GM21390 (cell line): ENCODE data around the gene ABCA3.

Experiments
- ATAC-seq: cut with Tn5 transposase; IDR thresholded peaks from one replicate; pipeline ENCODE4 v1.9.1; 2021; ENCODE audit not compliant: unreplicated experiment

The ABCA3 gene

DNA sequence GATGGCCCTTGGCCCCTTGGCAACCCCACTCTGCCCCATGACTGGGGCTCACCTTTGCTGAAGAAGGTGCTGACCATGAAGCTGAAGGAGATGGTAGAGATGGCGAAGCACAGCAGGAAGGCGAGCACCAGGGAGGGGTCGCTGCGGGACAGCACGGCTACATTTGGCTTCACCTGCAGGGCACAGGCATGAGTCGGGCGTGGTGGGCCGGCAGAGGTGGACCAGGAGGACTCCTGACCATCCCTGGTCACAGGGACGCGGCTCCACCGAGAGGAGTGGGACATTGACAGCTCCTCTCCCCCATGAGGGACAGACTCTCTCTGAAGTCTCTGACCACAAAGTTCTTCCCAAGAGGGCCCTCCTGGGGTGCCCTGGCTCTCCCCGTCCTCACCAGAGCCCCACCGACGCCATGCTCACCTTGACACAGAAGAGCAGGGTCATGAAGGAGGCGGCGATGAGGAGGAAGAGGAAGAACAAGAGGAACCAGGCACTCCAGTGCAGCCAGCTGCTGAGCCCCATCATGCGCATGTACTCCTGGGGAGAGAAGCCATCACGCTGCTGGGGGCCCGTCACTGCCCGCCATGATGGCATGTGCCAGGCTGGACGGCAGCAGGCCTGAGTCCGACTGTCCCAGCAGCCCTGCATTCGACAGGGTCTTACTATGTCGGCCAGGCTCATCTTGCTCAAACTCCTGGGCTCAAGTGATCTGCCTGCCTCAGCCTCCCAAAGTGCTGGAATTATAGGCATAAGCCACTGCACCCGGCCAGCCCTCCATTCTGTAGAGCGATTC lies 23.1 kb downstream of the ABCA3 start:
- ATAC-seq: no peak

DNA sequence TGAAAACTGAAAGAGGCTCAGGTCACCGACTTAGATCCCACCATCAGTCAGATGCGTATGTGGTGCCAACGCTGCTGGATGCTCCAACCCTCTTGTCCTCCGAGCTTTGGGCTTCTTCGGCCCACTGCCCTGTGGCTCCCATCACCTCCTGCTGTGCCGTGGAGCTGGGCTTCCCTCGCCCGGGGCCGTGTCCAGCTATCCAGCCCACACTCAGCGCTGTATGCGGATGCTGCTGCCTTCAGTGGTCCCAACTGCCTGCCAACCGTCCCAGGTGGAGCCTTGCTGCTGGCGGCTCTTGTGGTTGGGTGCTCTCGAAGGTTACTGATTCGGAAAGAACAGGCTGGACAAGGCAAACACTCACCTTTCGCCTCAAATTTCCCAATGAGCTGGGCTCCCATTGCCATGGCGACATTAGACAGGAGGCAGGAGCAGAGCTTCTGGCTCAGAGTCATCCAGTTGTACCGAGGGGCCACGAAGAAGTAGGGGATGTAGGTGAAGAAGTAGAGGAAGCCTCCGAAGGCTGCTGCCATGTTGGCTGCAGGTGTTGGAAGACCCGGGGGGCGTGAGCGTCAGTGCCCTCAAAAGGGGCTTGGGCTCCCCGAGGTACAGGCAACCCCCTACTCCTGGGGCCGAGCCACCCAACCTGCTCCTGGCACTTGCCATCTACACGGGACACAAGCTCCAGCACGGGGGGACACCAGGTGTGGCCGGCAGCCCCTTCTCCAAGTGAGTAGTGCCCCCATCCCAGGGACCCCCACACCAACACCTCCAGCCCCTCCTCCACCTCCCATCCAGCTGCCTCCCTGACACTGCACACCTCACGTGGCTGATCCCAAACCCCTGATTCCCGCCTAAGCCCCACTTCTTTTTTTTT lies 32.2 kb downstream of the ABCA3 start:
- ATAC-seq: no peak

DNA sequence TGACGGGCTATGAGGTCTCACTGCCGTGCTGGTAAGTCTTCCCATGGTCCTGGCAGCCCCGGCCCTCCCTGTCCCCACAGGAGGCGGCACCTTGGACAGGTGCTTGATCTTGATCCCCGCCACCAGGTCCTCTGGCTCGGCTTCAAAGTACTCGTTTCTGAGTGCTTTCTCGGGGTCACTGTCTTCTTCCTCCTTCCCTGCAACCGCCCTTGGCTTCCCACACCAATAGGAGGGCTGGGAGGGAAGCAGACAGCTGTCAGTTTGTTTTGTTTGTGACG lies 40.7 kb downstream of the ABCA3 start:
- ATAC-seq: no peak

DNA sequence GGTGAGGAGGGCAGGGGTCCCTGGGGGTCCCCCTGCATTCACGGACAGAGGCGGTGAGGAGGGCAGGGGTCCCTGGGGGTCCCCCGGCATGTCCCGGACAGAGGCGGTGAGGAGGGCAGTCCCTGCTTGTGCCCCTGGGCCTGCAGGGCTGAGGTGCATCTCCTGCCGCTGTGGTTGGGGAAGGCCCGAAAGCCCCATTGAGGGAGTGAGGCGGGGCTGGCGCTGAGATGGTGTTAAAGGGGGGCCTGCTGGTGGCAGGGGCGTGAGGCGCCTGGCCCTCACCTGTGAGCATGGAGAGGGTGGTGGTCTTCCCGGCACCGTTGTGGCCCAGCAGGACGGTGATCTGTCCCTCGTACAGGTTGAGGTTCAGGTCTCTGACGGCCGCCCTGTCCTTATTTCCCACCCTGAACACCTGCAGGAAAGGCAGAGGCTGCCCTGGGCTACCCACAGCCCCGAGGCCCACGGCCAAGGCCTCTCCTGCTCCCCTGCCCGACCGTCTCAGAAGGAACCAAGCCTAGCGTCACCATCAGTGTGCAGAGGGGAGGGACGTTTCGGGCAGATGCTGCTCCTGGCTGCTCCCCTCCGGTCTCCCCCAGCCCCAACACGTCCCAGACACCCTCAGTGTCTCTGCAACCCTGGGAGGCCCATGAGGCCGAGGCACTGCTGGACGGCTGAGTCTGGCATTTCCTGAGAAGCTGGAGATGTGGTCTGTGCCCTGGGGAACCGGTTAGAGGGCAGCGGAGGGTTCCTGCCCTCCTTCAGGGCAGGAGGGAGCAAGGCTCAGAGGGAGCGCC lies 41.2 kb downstream of the ABCA3 start:
- ATAC-seq: no peak

DNA sequence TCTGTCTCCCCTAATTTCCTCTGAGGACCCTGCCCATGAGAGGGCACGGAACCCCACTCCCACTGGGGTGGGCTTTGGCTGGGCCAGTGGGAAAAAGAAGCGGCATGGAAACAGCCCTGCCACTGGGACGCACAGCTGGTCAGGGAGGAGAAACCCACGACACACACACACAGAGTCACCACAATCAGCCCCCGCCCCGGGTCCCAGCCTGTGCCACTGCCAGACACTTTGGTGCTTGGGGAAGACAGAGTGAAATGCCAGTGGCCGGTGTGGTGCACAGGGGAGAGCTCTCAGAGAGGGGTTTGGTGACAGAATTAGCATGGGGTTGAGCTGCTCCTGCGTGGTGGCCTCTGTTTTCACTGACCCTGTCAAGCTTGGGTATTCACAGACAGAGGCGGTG lies 41.9 kb downstream of the ABCA3 start:
- ATAC-seq: no peak

DNA sequence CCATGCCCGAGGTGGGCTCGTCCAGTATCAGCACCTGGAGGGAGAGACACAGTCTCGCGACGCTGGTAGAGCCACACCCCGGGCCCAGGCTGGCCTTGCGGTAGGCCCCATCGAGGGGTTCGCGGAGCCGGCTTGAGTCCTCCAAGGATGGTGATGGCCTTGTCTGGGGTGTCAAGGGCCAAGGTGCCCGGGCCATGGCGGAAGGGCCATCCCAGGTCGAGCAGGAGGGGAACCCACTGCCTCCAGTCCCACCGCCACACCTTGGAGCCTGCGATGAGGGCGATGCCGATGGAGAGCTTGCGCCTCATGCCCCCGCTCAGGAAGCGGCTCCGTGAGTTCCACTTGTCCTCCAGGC lies 43.0 kb downstream of the ABCA3 start:
- no peak for ATAC-seq

DNA sequence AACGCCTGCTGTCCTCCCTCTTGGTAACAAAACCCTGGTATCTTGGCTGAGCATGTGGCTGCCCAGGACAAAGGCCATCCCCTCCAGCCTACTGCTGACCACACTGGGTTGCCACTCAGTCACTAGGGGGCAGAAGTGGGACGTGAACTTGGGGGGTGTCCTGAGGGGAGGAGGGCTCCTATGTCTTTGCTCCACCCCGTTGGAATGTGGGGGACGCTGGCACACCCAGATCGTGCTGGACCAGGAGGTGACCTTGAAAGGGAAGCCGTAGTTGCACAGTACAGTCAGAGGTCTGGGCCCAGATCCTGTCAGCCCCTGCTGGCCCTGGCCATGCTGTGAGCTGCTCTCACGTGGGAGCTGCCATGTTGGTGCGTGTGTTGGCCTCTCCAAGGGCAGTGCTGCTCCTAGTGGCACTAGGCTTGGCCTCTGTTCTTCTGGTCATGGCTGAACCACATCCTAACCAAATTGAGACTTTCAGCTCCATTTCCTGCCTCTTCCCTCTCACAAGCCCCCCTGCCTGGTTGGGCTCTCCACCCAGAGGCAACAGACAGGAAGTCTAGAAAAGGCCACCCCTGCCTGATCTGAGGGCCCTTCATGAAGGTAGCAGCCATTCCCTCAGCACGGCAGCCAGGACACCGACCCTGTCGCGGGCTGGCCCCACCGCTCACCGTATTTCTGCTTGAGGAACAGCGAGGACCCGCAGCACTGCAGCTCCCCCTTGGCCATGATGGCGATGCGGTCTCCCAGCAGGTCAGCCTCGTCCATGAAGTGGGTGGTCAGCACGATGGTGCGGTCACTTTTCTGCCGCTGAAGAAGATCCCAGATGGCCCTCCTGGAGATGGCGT lies 43.6 kb downstream of the ABCA3 start:
- ATAC-seq: no peak

DNA sequence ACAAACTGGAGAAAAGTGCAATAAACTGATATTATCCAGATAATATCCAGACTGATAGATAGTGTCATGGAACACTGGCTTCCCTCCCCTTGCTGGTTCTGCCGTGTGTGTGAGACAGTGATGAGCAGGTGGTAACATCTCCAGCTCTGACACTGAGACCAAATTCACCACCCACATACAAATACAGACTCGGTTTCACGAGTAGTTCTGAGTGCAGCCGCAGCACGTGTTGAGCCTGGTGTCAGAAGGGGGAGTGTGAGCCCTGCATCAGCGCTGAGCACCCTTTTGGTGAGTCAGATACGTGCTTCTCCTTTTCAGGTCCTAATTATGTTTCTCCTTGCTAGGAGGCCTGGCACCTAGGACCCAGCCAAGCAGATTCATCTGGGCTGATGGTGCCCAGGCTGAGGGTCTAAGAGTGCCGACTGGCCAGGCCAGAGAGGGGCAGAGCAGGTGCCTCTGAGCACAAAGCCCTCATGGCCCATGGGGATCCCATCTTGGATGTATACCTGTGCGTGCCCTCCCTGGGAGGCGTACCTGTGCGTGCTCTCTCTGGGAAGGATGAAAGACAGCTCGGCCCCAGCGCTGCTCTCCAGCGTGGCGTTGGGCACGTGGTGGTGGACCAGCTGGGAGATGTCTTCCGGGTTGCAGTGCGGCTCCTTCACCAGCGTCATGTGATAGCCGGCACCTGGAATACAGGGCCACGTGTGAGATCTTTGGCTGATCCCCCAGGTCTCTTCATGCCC lies 45.3 kb downstream of the ABCA3 start:
- ATAC-seq: peak; percentile 55

DNA sequence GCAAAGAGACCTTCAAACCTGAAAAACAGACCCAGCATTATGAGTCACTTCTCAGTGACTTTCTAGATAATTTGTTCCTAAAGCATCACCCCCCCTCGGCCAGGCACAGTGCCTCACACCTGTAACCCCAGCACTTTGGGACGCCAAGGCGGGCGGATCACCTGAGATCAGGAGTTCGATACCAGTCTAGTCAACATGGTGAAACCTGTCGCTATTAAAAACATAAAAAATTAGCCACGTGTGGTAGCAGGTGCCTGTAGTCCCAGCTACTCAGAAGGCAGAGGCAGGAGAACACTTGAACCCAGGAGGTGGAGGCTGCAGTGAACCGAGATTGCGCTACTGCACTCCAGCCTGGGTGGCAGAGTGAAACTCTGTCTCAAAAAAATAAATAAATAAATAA lies 48.3 kb downstream of the ABCA3 start:
- no peak for ATAC-seq

DNA sequence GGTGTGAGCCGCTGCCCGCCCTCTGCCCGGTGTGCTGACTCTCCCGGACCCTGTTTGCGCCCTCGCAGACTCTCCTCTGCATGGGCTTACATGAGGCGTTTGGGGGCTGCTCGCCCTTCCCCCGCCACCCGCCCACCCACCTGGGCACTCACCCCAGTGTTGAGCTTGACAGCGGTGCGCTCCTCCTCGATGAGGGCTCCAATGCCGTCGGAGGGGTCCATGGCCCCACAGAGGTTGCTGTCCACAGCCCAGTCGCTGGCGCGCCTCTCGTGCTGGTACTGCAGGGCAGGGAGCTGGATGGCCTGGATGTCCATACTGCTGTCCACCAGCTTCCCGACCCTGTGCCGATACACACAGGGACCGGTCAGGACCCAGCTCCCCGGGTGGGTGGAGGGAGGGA lies 51.2 kb downstream of the ABCA3 start:
- ATAC-seq: no peak

DNA sequence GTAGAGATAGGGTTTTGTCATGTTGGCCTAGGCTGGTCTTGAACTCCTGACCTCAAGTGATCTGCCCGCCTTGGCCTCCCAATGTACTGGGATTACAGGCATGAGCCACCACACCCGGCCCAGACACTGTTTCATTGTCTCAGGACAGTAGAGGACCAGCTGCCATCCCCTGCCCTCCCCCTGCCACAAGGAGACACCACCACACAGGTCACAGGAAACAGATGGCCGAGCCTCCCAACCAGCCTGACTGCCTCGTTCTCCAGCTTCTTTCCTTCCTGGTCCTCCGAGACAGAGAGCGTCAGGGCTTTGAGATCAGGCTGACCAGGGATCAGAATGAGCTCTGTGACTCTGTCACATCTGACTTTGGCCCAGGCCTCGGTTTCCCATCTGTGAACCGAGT lies 51.8 kb downstream of the ABCA3 start:
- no peak for ATAC-seq

DNA sequence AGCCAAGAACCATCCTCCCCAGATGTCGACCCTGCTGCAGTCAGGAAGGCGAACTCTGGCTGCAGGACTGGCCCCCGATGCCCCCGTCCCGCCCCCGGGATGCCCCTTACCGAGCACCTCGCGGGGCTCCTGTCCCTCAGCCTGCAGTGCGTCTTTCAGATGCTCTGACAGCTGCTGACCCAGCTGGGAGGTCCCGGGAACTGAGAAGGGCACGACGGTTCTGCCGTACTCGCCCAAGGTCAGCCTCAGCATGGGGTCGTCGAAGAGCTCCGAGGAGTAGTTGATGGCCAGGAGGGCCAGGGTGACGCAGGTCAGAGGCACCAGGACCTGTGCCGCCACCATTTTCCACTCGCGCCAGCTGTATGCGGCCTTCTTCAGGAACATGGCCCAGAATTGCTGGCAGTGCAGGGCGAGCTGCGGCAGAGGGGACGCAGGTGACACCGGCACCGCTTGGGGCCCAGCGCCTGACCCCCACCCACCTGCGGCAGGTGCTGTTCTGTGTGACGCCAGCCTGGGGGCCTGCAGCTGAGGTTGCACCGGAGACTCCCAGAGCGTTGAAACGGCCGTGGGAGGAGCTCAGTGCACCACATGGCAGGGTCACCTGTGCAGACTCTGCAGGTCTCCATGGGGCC lies 52.5 kb downstream of the ABCA3 start:
- ATAC-seq: no peak

DNA sequence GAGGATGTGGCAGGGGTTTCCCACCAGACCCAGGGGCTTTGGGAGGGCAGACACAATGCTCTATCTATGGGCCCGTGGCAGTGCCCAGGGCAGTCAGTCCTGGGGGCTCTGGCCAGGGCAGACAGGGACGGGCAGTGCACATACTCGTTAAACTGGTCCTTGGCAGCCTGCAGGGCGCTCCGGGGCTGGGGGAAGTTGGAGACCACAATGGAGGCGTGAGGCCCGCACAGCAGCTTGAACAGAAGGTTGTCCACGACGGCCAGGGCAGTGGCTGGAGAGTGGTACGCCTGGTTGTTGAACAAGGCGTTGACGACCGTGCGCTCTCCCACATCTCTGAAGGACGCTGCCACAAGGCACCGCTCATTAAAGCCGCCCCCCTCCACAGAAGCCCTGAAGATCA lies 54.0 kb downstream of the ABCA3 start:
- no peak for ATAC-seq

DNA sequence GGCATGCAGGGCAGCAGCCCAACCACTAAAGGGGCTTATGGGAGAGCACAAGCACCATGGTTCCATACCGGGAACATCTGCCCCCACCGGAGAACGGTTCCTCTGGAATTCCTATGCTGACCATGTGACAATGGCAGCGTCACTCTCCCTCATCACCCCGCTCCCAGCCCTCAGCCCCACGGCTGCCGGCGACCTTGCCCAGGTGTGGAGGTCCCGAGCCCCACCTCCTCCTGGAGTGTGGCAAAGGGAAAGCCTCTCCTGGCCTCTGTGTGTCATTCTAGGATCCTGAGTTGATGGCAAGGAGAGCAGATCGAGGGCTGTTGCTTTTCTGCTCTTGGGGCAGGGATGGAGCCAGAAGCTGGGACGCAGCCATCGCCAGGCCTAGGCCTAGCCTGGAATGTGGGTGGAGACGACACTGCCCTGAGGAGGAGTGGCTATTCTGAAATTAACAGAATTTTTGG lies 54.8 kb downstream of the ABCA3 start:
- ATAC-seq: no peak

DNA sequence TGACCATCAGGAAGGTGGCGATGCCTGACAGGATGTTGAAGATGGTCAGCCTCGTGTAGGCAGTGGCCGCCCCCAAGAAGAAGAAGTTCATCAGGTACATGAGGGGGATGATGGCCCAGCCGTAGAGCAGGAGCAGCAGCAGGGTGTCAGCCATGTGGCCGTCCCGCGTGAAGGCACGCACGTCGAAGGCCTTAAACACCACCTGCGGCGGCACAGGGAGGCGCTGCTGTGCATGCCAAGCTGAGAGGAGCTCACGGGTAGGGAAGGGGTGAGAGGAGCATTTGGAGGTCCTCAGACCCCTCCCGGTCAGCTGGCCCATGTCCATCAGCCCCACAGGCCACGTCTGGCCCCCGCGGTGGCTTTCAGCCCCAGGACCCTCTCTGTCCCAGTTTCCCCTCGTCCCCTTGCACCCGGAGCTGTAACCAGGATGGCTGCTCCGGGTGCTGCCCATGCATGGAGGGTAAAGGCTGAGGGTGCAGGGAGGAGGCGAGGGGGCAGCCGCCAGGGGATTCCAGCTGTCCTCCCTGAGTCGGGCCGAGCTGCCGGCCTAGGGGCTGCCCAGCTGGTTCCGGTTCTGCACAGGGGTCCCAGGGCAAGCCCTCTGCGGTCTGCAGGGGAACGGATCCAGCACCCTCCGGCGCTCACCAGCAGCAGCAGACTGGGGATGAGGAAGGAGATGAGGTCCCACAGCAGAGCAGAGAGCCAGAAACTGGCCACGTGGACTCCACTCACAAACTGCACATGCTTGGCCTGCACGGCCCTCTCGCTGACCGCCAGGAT lies 55.5 kb downstream of the ABCA3 start:
- no peak for ATAC-seq

DNA sequence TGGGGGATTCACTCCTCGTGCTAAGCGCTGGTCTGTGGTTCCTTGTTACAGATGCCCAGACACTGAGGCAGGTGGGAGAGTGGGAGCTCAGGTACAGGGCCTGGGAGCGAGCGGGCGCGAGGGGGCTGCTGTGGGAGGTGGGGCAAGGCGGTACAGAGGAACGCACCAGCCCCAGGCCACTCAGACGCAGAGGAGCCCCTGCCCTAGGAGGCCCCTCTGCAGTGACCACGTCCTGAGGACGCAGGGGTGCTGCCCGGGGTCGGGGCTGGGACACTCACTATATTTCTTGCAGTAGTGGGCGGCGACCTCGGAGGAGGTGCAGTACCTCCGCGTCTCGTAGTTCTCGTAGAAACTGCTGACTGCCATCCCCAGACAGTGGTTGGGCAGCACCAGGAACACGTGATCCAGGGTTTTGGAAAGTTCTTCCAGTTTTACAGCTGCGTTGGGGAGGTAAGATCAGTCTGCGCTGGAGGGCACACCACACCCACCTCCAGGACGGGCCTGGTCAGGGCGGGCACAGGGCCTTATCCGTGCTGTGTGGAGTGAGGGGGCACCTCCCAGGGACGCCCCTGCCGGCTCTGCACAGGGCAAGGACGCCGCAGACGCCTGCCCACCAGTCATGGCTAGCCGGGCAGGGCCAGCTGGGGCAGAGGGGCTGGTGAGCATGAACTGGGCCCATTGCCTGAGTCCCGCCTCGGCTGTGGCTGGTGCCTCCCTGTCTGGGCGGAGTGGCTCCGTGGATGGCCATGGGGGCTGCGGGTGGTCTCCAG lies 56.3 kb downstream of the ABCA3 start:
- no peak for ATAC-seq

DNA sequence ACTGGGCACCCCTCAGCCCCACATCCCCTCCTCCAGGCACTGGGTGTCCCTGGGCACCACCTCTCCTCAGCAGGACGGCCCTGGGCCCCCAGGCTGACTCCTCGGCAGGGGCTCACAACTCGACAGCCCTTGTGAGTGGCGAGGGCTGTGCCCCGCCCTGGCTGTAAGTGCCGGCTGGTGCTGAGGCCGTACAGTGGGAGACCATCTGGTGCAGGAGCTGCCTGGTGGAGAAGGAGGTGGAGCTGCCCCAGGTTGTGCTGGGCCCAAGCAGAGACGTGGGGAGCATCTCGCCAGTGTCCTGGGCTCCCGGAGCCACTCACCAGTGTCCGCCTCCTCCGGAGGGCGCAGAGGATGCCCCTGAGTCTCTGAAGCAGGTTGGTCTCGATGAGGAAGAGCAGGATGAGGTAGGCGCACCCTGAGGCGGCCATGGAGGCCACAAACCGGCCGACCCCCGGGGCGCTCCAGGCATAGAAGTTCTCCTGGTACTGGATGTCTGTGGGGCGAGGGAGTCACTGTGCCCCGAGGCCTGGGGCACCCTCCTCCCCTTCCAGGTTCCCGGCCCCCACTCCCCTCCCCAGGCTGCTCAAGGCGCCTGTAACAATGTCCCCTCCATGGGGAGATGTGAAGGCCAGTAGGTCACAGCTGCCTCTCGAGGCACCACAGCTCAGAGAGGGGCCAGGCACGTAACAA lies 57.5 kb downstream of the ABCA3 start:
- ATAC-seq: no peak

DNA sequence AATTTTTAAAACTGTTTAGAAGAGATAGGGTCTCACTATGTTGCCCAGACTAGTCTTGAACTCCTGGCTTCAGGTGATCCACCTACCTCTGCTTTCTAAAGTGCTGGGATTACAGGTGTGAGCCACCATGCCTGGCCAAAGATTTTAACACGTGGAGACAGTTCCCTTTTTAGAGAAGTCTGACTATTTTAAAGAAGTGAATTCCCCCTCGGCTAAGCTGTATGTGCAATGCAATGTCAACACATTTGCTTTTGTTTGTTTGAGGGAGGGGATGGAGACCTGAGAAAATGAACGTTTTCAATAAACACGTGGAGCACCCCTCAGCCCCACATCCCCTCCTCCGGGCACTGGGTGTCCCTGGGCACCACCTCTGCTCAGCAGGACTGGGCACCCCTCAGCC lies 58.3 kb downstream of the ABCA3 start:
- ATAC-seq: no peak
